Lower leg skin (tissue), 4 donors: ENCODE results near the gene ZNF496. TPM values are rescaled to one million over a fixed set of nuclear protein-coding genes. Genes with fewer than 3 reads are reported as not detected.

Experiments
- DNase-seq, 2 donors: peaks; one replicate each; pipeline ENCODE4 v3.0.0-alpha.2; 2019; ENCODE audit warnings: low spot score in 2 of 2
- H3K4me3 ChIP-seq: fragments of 200-600 bp; sonication (generic); 2 replicates; pipeline ENCODE4 v1.5.1; 2017; ENCODE audit warnings: mild to moderate bottlenecking, low read depth; ENCODE audit not compliant: poor library complexity, severe bottlenecking
- CTCF ChIP-seq, 3 donors: fragments of 450-650 bp; IDR thresholded peaks; one replicate each; pipeline ENCODE4 v1.5.1; 2016; ENCODE audit warnings: antibody characterized with exemption in 3 of 3, mild to moderate bottlenecking in 3 of 3, moderate library complexity in 2 of 3
- POLR2A ChIP-seq, 2 donors: fragments of 450-650 bp; IDR thresholded peaks; one replicate each; pipeline ENCODE4 v1.6.1; 2016 to 2017; ENCODE audit warnings: antibody characterized with exemption in 2 of 2, mild to moderate bottlenecking in 1 of 2, moderate library complexity in 1 of 2
- WGBS, 2 donors: methylation state at CpG; one replicate each; pipeline ENCODE4 v1.1.5; 2018; 5-methylcytosine and 5-hydroxymethylcytosine counted together
- intact Hi-C: fragments of 100-400 bp; cut with DNase I; formaldehyde crosslinking; loops from one replicate; pipeline ENCODE4 v1.15.0; 2023; ENCODE audit warnings: low total_unique reads
- total RNA-seq, 4 donors: library from RNA; depleted of rRNA; stranded (reverse); fragments of >200 nt; gene quantifications; one replicate each; pipeline ENCODE4 v1.1.0, GENCODE V29; 2016

ZNF496 gene
- total RNA-seq, 4 donors from 2014 or later, result 16.3 to 32.7 (median 25.9) TPM

GRCh38 chr1:247329097-247329617 is 2.5 kb downstream of the ZNF496 start:
- 98% methylated on average over 21 to 24 of the region's 24 CpGs for WGBS, 2 donors
- DNase-seq, result no peak
- intact Hi-C loops, result no loop called here
- no peak for TF ChIP-seq CTCF (IDR thresholded peaks at IDR 0.05)
- TF ChIP-seq POLR2A (IDR thresholded peaks at IDR 0.05), result no peak
- H3K4me3 ChIP-seq, result no peak overlapping the region

- TF ChIP-seq POLR2A (IDR thresholded peaks at IDR 0.05) (no peak), CTCF (IDR thresholded peaks at IDR 0.05) (no peak)
- DNase-seq, result no peak
- WGBS, 2 donors, result 91 to 92% methylated on average over 5 of the region's 5 CpGs
- no peak overlapping the region for H3K4me3 ChIP-seq
- intact Hi-C loops, result no loop called here
These were observed 3.4 kb downstream of the ZNF496 start for GRCh38 chr1:247328311-247328710.

GRCh38 chr1:247326411-247327130 is 5.1 kb downstream of the ZNF496 start:
- intact Hi-C loops, result no loop called here
- H3K4me3 ChIP-seq, result no peak overlapping the region
- no peak for DNase-seq
- TF ChIP-seq CTCF (IDR thresholded peaks at IDR 0.05) (no peak), POLR2A (IDR thresholded peaks at IDR 0.05) (no peak)
- WGBS, 2 donors, result 84 to 85% methylated on average over 8 of the region's 8 CpGs

GRCh38 chr1:247324923-247325322 is 6.7 kb downstream of the ZNF496 start:
- TF ChIP-seq POLR2A (IDR thresholded peaks at IDR 0.05) (no peak), CTCF (IDR thresholded peaks at IDR 0.05) (no peak)
- 86 to 95% methylated on average over 2 of the region's 2 CpGs for WGBS, 2 donors
- DNase-seq, result no peak
- intact Hi-C loops, result no loop called here
- H3K4me3 ChIP-seq, result no peak overlapping the region

GRCh38 chr1:247324204-247324787 is 7.4 kb downstream of the ZNF496 start:
- TF ChIP-seq CTCF (IDR thresholded peaks at IDR 0.05), result no peak
- no peak overlapping the region for H3K4me3 ChIP-seq
- DNase-seq, result no peak
- 90 to 96% methylated on average over 1 of the region's 1 CpG for WGBS, 2 donors
- intact Hi-C loops, result no loop called here
